Osteocyte (in vitro differentiated cells): ENCODE data around the gene UBFD1. TPM values are rescaled to one million over a fixed set of nuclear protein-coding genes. Genes with fewer than 3 reads are reported as not detected.
A peak's percentile ranks its signal among the peaks of the same experiment; 100 is the strongest.
"Not testable (repeated sequence)": the region's sequence is repeated elsewhere in the genome, so short reads cannot be mapped to it uniquely, and the experiment has no call there.

Experiments
- DNase-seq: peaks from one replicate; pipeline ENCODE4 v3.0.0; 2021; ENCODE audit warnings: mixed read lengths; ENCODE audit not compliant: unreplicated experiment; ENCODE audit errors: extremely low spot score
- H3K27ac Mint-ChIP-seq: one replicate; pipeline ENCODE4 v1.8.0; 2021; ENCODE audit warnings: mild to moderate bottlenecking, mixed read lengths; ENCODE audit not compliant: unreplicated experiment
- H3K27me3 Mint-ChIP-seq: one replicate; pipeline ENCODE4 v1.8.0; 2021; ENCODE audit warnings: mixed read lengths; ENCODE audit not compliant: unreplicated experiment
- H3K36me3 Mint-ChIP-seq: one replicate; pipeline ENCODE4 v1.8.0; 2021; ENCODE audit warnings: mixed read lengths; ENCODE audit not compliant: unreplicated experiment
- H3K4me1 Mint-ChIP-seq: one replicate; pipeline ENCODE4 v1.8.0; 2021; ENCODE audit warnings: mixed read lengths; ENCODE audit not compliant: unreplicated experiment
- H3K4me3 Mint-ChIP-seq: one replicate; pipeline ENCODE4 v1.8.0; 2021; ENCODE audit warnings: mild to moderate bottlenecking, moderate library complexity, mixed read lengths; ENCODE audit not compliant: unreplicated experiment
- H3K9me3 Mint-ChIP-seq: one replicate; pipeline ENCODE4 v1.8.0; 2021; ENCODE audit warnings: mixed read lengths; ENCODE audit not compliant: unreplicated experiment
- CTCF ChIP-seq: fragments of 200-600 bp; sonication (generic); IDR thresholded peaks from 2 replicates; pipeline ENCODE4 v1.5.0; 2021; ENCODE audit warnings: antibody characterized with exemption, mild to moderate bottlenecking, moderate library complexity
- total RNA-seq: library from RNA; stranded (reverse); gene quantifications from 2 replicates; pipeline ENCODE4 v1.2.1, GENCODE V29; 2021

The UBFD1 gene
- total RNA-seq, 1 donor from 2014 or later, result 100 TPM

DNA sequence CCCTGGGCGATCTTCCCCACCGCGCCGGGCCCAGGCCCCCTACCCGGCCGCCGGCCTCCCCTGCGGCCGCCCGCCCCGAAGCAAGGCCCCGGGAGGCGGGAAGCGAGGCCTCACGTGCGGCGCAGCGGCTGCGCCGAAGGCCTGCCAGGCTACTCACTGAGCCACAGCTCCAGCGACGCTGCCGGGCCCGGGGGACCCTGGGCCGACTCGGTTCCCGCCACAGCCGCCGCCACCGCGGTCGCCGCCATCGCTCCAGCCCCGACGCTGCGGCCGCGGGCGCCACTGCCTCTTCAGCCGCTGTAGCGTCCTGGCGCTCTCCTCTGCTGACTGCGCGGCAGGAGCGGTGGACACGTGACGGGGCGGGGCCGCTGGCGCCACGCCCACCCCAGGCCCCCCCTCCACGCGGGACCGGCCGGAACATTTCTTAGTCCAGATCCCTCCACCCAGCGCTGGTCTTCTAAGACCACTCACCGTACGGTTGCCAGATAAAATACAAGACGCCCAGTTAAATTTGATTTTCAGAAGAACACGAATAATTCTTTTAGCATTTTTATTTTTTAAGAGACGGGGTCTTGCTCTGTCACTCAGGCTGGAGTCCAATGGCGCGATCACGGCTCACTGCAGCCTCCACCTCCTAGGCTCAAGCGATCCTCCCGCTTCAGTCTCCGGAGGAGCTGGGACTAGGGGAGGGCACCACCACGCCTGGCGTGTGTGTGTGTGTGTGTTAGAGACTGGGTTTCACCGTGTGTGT lies 47.2 kb upstream of the UBFD1 start, which contains the start of gene GGA2:
Gene GGA2, minus strand, starts transcription at position 331 of the 751 bp plus-strand sequence. Its CDS starts 83 bp downstream, at position 248.
- no peak for TF ChIP-seq CTCF
- Mint-ChIP-seq H3K4me3 (peak within 1 kb of the TSS; percentile 82), H3K36me3 (peaks cover 4% of the 10 kb centered on the region), H3K9me3 (no peaks in the 10 kb centered on the region), H3K27ac (peak within 1 kb of the TSS; percentile 62), H3K4me1 (peaks cover 30% of the 10 kb centered on the region), H3K27me3 (no peaks in the 10 kb centered on the region)
- peak; percentile 92 for DNase-seq

- Mint-ChIP-seq H3K4me3 (peak overlapping the region; percentile 78), H3K27ac (peak overlapping the region; percentile 62), H3K4me1 (peaks cover 26% of the 10 kb centered on the region)
- not testable (repeated sequence) for H3K27me3 Mint-ChIP-seq, DNase-seq, H3K36me3 Mint-ChIP-seq, H3K9me3 Mint-ChIP-seq
Measured at GRCh38 chr16:23510915-23511270, 46.6 kb upstream of the UBFD1 start.

DNA sequence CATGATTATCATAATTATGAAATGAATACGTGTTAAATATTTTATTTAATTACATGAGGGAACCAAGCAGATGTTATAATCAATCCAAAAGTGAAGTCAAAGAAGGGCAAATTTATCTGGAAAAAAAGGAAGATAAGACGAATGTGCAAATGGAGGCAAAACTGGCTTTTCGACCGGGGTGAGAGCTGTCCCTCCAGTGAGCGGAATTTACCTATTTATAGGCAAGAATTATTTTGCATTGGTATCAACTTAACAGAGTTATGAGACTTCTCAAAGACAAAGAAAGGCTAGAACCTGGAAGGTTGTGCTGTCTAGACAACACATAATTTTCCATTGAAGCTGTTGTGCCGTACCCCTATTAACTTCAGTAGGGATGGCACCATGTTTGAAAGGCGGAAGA lies 45.8 kb upstream of the UBFD1 start:
- no peaks in the 10 kb centered on the region for H3K27me3 Mint-ChIP-seq
- no peak overlapping the region for H3K27ac Mint-ChIP-seq

GRCh38 chr16:23512168-23512695 lies 45.3 kb upstream of the UBFD1 start:
- no peak for TF ChIP-seq CTCF
- H3K4me3 Mint-ChIP-seq, result no peak overlapping the region
- peaks cover 2% of the 10 kb centered on the region for H3K36me3 Mint-ChIP-seq
- peaks cover 16% of the 10 kb centered on the region for H3K4me1 Mint-ChIP-seq
- H3K27ac Mint-ChIP-seq, result no peak overlapping the region
- H3K9me3 Mint-ChIP-seq, result no peaks in the 10 kb centered on the region
- DNase-seq, result no peak
- no peaks in the 10 kb centered on the region for H3K27me3 Mint-ChIP-seq

More for the DNA sequence above, 45.8 kb upstream of the UBFD1 start:
- H3K4me1 Mint-ChIP-seq, result peaks cover 20% of the 10 kb centered on the region
- TF ChIP-seq CTCF, result no peak
- H3K4me3 Mint-ChIP-seq, result peak overlapping the region; percentile 78
- peaks cover 2% of the 10 kb centered on the region for H3K36me3 Mint-ChIP-seq
- no peak for DNase-seq
- no peaks in the 10 kb centered on the region for H3K9me3 Mint-ChIP-seq

DNA sequence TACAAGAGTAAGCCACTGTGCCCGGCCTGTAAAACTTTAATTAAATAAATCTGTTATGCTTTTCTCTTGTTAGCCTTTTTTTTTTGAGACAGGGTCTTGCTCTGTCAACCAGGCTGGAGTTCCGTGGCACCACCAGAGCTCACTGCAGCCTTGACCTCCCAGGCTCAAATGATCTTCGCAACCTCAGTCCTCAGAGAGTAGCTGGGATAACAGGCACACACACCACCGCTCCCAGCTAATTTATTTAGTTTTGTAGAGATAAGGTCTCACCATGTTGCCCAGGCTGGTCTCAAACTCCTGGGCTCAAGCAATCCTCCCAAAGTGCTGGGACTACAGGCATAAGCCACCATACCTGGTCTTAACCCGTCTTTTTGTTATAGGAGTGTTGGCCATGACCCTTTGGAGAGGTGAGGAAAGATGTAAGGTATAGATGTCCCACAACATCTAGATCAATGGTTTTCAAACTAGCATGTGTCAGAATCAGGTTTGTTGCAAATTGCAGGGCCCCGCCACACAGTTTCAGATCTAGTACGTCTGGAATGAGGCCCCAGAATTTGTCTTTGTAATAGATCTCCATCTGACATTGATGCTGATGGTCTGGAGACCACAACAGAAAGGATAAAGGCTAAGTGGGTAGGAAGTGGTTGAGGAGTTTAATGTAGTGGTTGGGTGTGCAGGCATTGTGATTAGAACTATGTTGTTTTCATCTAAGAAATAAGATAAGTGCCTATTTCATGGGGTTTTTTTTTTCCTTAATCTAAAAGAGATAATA lies 43.0 kb upstream of the UBFD1 start:
- no peak for TF ChIP-seq CTCF
- H3K36me3 Mint-ChIP-seq, result peaks cover 6% of the 10 kb centered on the region
- H3K4me1 Mint-ChIP-seq, result peaks cover 4% of the 10 kb centered on the region
- no peaks in the 10 kb centered on the region for H3K9me3 Mint-ChIP-seq
- no peaks in the 10 kb centered on the region for H3K27me3 Mint-ChIP-seq
- DNase-seq, result no peak
- no peak overlapping the region for H3K27ac Mint-ChIP-seq
- H3K4me3 Mint-ChIP-seq, result no peak overlapping the region
